Esophagus squamous epithelium (tissue), 5 donors: ENCODE measurements around the gene TBRG4. TPM values are rescaled to one million over a fixed set of nuclear protein-coding genes. Genes with fewer than 3 reads are reported as not detected.
"Not testable (repeated sequence)": the region's sequence is repeated elsewhere in the genome, so short reads cannot be mapped to it uniquely, and the experiment has no call there.

Experiments used
- DNase-seq: peaks from one replicate; lab custom pipeline; 2025; lab: John Stamatoyannopoulos, UW
- H3K27ac ChIP-seq, 4 donors: fragments of 200-600 bp; sonication (generic); one replicate each; pipeline ENCODE4 v1.5.1; 2016 to 2019; ENCODE audit warnings: mild to moderate bottlenecking in 1 of 4
- H3K27me3 ChIP-seq, 4 donors: fragments of 200-600 bp; sonication (generic); 1 replicate in 3 of 4; 2 replicates in 1 of 4; pipeline versions ENCODE4 v1.5.1 to v1.6.0; 2017 to 2021; ENCODE audit warnings: antibody characterized with exemption in 1 of 4
- H3K36me3 ChIP-seq, 3 donors: fragments of 200-600 bp; sonication (generic); one replicate each; pipeline ENCODE4 v1.5.1; 2016 to 2019
- H3K4me1 ChIP-seq, 3 donors: fragments of 200-600 bp; sonication (generic); one replicate each; pipeline ENCODE4 v1.5.1; 2017 to 2019
- H3K4me3 ChIP-seq, 4 donors: fragments of 200-600 bp; sonication (generic); 1 replicate in 3 of 4; 2 replicates in 1 of 4; pipeline ENCODE4 v1.5.1; 2016 to 2019; ENCODE audit warnings: mild to moderate bottlenecking in 2 of 4, moderate library complexity in 1 of 4
- H3K9me3 ChIP-seq, 3 donors: fragments of 200-600 bp; sonication (generic); one replicate each; pipeline ENCODE4 v1.5.1; 2016 to 2019
- POLR2A ChIP-seq, 4 donors: fragments of 450-650 bp; IDR thresholded peaks; one replicate each; pipeline ENCODE4 v1.6.1; 2017; ENCODE audit warnings: antibody characterized with exemption in 4 of 4, mild to moderate bottlenecking in 4 of 4, moderate library complexity in 3 of 4
- WGBS, 2 donors: methylation state at CpG; one replicate each; pipeline ENCODE4 v1.1.5; 2018; 5-methylcytosine and 5-hydroxymethylcytosine counted together
- intact Hi-C: fragments of 100-400 bp; cut with DNase I; formaldehyde crosslinking; loops from one replicate; pipeline ENCODE4 v1.15.0; 2022
- total RNA-seq, 4 donors: library from RNA; depleted of rRNA; stranded (reverse); fragments of >200 nt; gene quantifications; one replicate each; pipeline ENCODE4 v1.1.0, GENCODE V29; 2016
- TF ChIP-seq, protein P1 (sequence below), 6 experiments: fragments of 450-650 bp in 4 of 6; fragments of 200-600 bp in 2 of 6; sonication (generic) in 2 of 6; IDR thresholded peaks; one replicate each; pipeline ENCODE4 v1.5.1; 2016 to 2019; ENCODE audit warnings: antibody characterized with exemption in 6 of 6, mild to moderate bottlenecking in 4 of 6, moderate library complexity in 4 of 6
- donor health status: DM: yes; HTN: yes; CAD: no.

Gene TBRG4
- total RNA-seq, 4 donors from 2014 or later, result 52.9 to 79.5 (median 65.4) TPM

DNA sequence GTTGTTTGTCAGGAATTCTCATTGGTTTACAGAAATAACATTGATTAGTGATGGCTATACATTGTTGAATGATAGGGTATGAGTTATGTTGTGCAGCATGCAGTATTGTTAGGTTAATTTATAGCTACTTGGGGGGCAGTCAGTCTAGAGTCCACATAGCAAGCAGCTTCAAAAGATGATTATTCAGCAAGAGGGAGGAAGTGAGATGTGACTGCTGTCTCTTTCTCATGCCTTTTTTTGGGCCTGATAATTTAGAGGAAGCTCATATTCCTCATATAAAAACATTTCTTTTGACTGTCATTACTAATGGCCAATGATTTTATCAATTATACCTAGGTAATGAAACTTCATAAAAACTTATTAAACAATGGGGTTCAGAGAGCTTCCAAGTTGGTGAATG is 3.4 kb upstream of the TBRG4 start:
- Histone ChIP-seq H3K4me1 (peaks cover 7 to 19% (median 9%) of the 10 kb centered on the region in 3 donors), H3K9me3 (no peaks in the 10 kb centered on the region), H3K27ac (no peak overlapping the region), H3K36me3 (no peaks in the 10 kb centered on the region), H3K4me3 (no peak overlapping the region), H3K27me3 (no peaks in the 10 kb centered on the region)
- no peak for DNase-seq
- TF ChIP-seq, protein P1, sequence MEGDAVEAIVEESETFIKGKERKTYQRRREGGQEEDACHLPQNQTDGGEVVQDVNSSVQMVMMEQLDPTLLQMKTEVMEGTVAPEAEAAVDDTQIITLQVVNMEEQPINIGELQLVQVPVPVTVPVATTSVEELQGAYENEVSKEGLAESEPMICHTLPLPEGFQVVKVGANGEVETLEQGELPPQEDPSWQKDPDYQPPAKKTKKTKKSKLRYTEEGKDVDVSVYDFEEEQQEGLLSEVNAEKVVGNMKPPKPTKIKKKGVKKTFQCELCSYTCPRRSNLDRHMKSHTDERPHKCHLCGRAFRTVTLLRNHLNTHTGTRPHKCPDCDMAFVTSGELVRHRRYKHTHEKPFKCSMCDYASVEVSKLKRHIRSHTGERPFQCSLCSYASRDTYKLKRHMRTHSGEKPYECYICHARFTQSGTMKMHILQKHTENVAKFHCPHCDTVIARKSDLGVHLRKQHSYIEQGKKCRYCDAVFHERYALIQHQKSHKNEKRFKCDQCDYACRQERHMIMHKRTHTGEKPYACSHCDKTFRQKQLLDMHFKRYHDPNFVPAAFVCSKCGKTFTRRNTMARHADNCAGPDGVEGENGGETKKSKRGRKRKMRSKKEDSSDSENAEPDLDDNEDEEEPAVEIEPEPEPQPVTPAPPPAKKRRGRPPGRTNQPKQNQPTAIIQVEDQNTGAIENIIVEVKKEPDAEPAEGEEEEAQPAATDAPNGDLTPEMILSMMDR (IDR thresholded peaks at IDR 0.05), result no peak
- TF ChIP-seq POLR2A (IDR thresholded peaks at IDR 0.05), result no peak
- intact Hi-C loops, result no loop called here

DNA sequence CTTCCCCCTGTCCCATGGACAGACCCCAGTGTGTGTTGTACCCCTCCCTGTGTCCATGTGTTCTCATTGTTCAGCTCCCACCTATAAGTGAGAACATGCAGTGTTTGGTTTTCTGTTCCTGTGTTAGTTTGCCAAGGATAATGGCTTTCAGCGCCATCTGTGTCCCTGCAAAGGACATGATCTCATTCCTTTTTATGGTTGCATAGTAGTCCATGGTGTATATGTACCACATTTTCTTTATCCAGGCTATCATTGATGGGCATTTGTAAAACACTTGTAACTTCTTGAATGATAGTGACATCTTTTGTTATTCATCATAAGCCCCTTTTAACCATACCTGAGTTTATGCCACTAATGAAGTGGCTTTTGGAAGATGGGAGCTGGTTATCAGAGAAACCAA is 2.8 kb upstream of the TBRG4 start:
- WGBS, 2 donors, result 64 to 100% methylated on average over 1 of the region's 1 CpG
- H3K36me3 ChIP-seq, H3K27me3 ChIP-seq, intact Hi-C loops, DNase-seq, H3K27ac ChIP-seq, H3K9me3 ChIP-seq, H3K4me3 ChIP-seq: not testable (repeated sequence)
- peaks cover 7 to 25% (median 9%) of the 10 kb centered on the region in 3 donors for H3K4me1 ChIP-seq

DNA sequence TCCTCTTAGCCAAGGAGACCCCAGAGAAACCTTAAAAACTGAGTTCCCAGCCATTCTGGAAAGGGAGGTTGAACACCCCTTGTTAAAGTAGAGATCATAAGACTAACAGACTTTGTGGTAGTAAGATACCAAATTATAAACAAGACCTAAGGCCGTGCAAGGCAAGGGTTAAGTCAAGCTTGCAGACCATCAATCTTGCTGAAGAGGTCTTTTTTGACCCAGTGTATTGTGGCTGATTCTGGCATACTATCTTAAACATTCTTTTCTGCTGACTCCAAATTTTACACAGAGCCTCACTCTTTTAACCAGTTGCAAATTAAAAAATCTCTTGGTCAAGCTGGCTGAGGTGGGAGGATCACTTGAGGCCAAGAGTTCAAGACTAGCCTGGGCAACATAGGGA is 1.2 kb upstream of the TBRG4 start:
- Histone ChIP-seq H3K27ac (peak overlapping the region in 2 of 4 donors; percentile 81 to 92), H3K9me3 (no peaks in the 10 kb centered on the region), H3K4me1 (peaks cover 17 to 42% (median 18%) of the 10 kb centered on the region in 3 donors), H3K27me3 (no peaks in the 10 kb centered on the region), H3K4me3 (peak overlapping the region in 1 of 4 donors; percentile 98), H3K36me3 (peaks cover 8 to 19% (median 12%) of the 10 kb centered on the region in 3 donors)
- no peak for DNase-seq
- TF ChIP-seq, protein P1 (IDR thresholded peaks at IDR 0.05), result no peak
- TF ChIP-seq POLR2A (IDR thresholded peaks at IDR 0.05), result no peak
- intact Hi-C loops, result no loop called here
- WGBS, 2 donors, result 48 to 82% methylated on average over 1 of the region's 1 CpG

DNA sequence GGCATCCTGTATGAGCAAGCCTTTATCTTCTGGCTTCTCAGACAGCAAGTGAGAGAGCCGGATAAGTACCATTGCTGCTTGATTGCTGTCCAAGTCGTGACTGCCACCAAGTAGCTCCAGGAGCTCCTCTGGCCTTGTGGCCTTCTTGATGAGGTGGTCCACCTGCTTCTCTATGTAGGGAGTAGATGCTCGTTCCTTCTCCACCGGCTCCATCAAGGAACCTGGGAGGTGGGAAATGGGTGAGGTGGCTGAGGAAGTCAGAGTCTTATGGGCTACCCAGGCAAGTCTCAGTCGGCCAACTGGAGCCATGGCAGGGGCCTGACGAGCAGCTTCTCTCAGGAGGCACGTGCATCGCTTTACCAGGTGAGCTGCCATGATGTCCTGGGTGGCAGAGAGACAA is 2.6 kb downstream of the TBRG4 start:
- peaks cover 36 to 57% (median 49%) of the 10 kb centered on the region in 3 donors for H3K36me3 ChIP-seq
- H3K27me3 ChIP-seq, result no peaks in the 10 kb centered on the region
- H3K27ac ChIP-seq, result no peak overlapping the region
- peaks cover 17 to 53% (median 18%) of the 10 kb centered on the region in 3 donors for H3K4me1 ChIP-seq
- WGBS, 2 donors, result 77 to 83% methylated on average over 4 to 7 of the region's 8 CpGs
- H3K4me3 ChIP-seq, result no peak overlapping the region
- DNase-seq, result no peak
- TF ChIP-seq, protein P1 (IDR thresholded peaks at IDR 0.05), result no peak
- TF ChIP-seq POLR2A (IDR thresholded peaks at IDR 0.05), result no peak
- intact Hi-C loops, result no loop called here
- no peaks in the 10 kb centered on the region for H3K9me3 ChIP-seq

DNA sequence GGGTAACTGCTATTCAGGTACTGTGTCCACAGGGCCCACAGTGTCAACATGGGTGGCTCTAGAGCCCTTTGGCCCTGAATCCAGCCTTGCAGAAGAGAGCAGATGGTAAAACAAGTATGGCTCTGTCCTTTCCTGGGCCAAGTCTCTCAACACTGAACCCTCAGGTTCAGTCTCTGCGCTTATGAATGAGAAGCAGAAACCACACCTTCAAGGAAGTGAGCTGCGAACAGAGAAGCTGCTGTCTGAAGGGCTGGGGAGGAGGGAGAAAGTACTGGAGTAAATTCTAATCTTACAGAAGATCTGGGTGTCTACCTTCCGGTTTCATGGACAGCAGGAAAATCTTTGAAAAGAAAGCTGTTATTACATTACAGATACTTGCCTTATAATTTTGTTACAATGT is 4.1 kb downstream of the TBRG4 start:
- Histone ChIP-seq H3K27me3 (no peaks in the 10 kb centered on the region), H3K4me3 (no peak overlapping the region), H3K27ac (no peak overlapping the region), H3K4me1 (peaks cover 17 to 51% (median 18%) of the 10 kb centered on the region in 3 donors), H3K36me3 (peaks cover 50 to 72% (median 61%) of the 10 kb centered on the region in 3 donors), H3K9me3 (no peaks in the 10 kb centered on the region)
- WGBS, 2 donors, result 72 to 83% methylated on average over 2 to 3 of the region's 3 CpGs
- no peak for DNase-seq
- TF ChIP-seq POLR2A (IDR thresholded peaks at IDR 0.05), result no peak
- TF ChIP-seq, protein P1 (IDR thresholded peaks at IDR 0.05), result no peak
- intact Hi-C loops, result no loop called here

DNA sequence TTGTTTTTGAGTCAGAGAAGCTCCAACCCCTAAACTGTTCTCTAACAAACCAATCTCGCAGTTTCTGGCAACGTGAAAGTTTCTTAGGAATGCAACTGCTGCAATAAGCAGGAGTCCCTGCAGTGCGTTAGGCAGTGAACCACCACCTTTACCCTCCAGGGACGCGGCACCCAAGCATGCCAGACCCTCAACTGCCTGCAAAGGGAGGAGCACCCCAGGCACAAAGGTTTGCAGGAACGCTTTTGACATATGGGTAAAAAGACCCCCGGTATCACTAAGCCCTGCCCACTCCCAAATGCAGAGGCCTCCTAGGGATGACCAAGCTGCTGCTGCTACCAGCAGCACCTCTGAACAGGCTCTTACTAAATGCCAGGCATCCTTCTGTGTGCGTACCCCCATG is 4.7 kb downstream of the TBRG4 start:
- Histone ChIP-seq H3K36me3 (peaks cover 55 to 77% (median 67%) of the 10 kb centered on the region in 3 donors), H3K4me3 (no peak overlapping the region), H3K9me3 (no peaks in the 10 kb centered on the region), H3K27me3 (no peaks in the 10 kb centered on the region), H3K27ac (no peak overlapping the region), H3K4me1 (peaks cover 17 to 46% (median 18%) of the 10 kb centered on the region in 3 donors)
- intact Hi-C loops, result no loop called here
- no peak for DNase-seq
- TF ChIP-seq POLR2A (IDR thresholded peaks at IDR 0.05), result no peak
- TF ChIP-seq, protein P1 (IDR thresholded peaks at IDR 0.05), result no peak
- WGBS, 2 donors, result 90 to 100% methylated on average over 1 to 5 of the region's 8 CpGs
